GM23248 (cell line): ENCODE results near the gene SAMD1.

ENCODE experiments used
- EZH2 ChIP-seq: fragments of 200-600 bp; sonication (generic); IDR thresholded peaks from 2 replicates; pipeline ENCODE4 v1.6.1; 2018; ENCODE audit warnings: antibody characterized with exemption, mild to moderate bottlenecking; ENCODE audit not compliant: insufficient read depth, poor library complexity, severe bottlenecking
- EZH2phosphoT487 ChIP-seq: fragments of 200-600 bp; sonication (generic); IDR thresholded peaks from 2 replicates; pipeline ENCODE4 v1.6.1; 2018; ENCODE audit warnings: antibody characterized with exemption, moderate library complexity, mild to moderate bottlenecking, low read depth; ENCODE audit not compliant: insufficient read depth

DNA sequence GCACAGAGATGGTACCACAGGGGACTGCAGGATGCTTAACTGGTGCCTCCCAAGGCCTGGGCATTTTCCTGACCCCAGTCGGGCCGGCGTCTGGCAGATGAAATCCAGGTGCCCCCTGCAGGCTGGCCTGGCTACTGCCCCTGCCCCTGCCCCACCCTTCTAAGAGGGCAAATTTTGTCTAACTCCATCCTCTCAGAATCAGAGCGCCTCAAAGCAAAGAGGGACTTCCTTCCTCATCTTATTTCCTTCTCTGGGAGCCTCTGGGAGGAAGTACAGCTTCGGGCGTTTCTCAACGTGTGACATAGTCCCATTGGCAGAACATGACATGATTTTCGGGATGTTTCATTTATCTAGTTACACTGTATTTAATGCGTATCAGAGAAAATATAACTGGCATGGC, 24.3 kb upstream of the SAMD1 start:
- no peak for TF ChIP-seq EZH2phosphoT487
- no peak for TF ChIP-seq EZH2
